Heart left ventricle (tissue), 13 donors: ENCODE measurements around the gene SFTPD.

Source experiments
- CTCF ChIP-seq, 12 donors: fragments of 200-600 bp; sonication (generic) in 4 of 12; IDR thresholded peaks; one replicate each; pipeline versions ENCODE4 v1.5.0 to v1.8.0; 2018 to 2022; ENCODE audit warnings: antibody characterized with exemption in 12 of 12, mild to moderate bottlenecking in 5 of 12
- POLR2A ChIP-seq, 2 donors: fragments of 450-650 bp; IDR thresholded peaks; one replicate each; pipeline ENCODE4 v1.6.1; 2017; ENCODE audit warnings: antibody characterized with exemption in 2 of 2, mild to moderate bottlenecking in 2 of 2, moderate library complexity in 2 of 2
- donor health status: ischemic (EF 13 %, LVEDD 7.1; RV severe dilation, severe dysfunction).
- donor health status: DM: no; HTN: yes; CAD: no.
- donor health status: DM: no; HTN: no; CAD: no.
- donor health status: ischemic (EF 25% LVEDD 6.9; RV normal size, moderate dysfunction).
- donor health status: ischemic (EF 25% LVEDD 5.7; RV mildly dilated, moderate dysfunction).
- donor health status: ischemic (EF 35%, LVEDD 5.7; RV mildly dilated, moderate dysfunction).
- donor health status: nonischemic (EF 11% LVEDD 7.7; RV severe dilation, severe dysfunction).
- donor health status: DM: yes; HTN: yes; CAD: no.
- donor health status: PGD.
- donor health status: ischemic (EF 29% LVEDD 5.4; RV normal size, mild dysfunction).
- donor health status: nonischemic (EF 23%, LVEDD 6.1; RV moderate dilation, normal function).

GRCh38 chr10:79933961-79934360 lies 14.9 kb downstream of the SFTPD start:
- TF ChIP-seq CTCF (IDR thresholded peaks at IDR 0.05) (no peak), POLR2A (IDR thresholded peaks at IDR 0.05) (no peak)
